Neural cell (in vitro differentiated cells): ENCODE measurements around the gene CD247. TPM values are rescaled to one million over a fixed set of nuclear protein-coding genes. Genes with fewer than 3 reads are reported as not detected.

Source experiments
- H2AFZ ChIP-seq: fragments of 200-600, 300-800 bp; sonication (generic), shearing (Covaris generic); 2 replicates; pipeline ENCODE4 v1.6.0; 2014; ENCODE audit warnings: low read depth, mild to moderate bottlenecking, antibody characterized with exemption, low read length, moderate library complexity
- H3F3A ChIP-seq: fragments of 200-600 bp; shearing (Covaris generic); 2 replicates; pipeline ENCODE4 v1.6.1; 2016; ENCODE audit warnings: mild to moderate bottlenecking, moderate library complexity, mixed read lengths, antibody characterized with exemption, low read length; ENCODE audit not compliant: insufficient read depth, poor library complexity, severe bottlenecking
- H3K27ac ChIP-seq: fragments of 200-600, 300-800 bp; sonication (generic), shearing (Covaris generic); 2 replicates; pipeline ENCODE4 v1.5.1; 2014; ENCODE audit warnings: mild to moderate bottlenecking, low read length, moderate library complexity
- H3K27me3 ChIP-seq: fragments of 300-800, 200-600 bp; sonication (generic), shearing (Covaris generic); 2 replicates; pipeline ENCODE4 v1.6.0; 2014; ENCODE audit warnings: mild to moderate bottlenecking, low read depth, low read length, moderate library complexity; ENCODE audit not compliant: insufficient read depth
- H3K36me3 ChIP-seq: fragments of 300-800, 200-600 bp; sonication (generic), shearing (Covaris generic); 2 replicates; pipeline ENCODE4 v1.5.1; 2014; ENCODE audit warnings: mild to moderate bottlenecking, antibody characterized with exemption, low read length, moderate library complexity; ENCODE audit not compliant: insufficient read depth
- H3K4me2 ChIP-seq: fragments of 300-800, 200-600 bp; sonication (generic), shearing (Covaris generic); 2 replicates; pipeline ENCODE4 v1.6.0; 2014; ENCODE audit warnings: mild to moderate bottlenecking, low read length
- H3K4me3 ChIP-seq: fragments of 300-800, 200-600 bp; sonication (generic), shearing (Covaris generic); 2 replicates; pipeline ENCODE4 v1.5.1; 2014; ENCODE audit warnings: mild to moderate bottlenecking, low read length, moderate library complexity
- H3K79me2 ChIP-seq: fragments of 200-600 bp; shearing (Covaris generic); replicated peaks from 2 replicates; pipeline ENCODE4 v1.6.0; 2014; ENCODE audit warnings: mild to moderate bottlenecking, low read length, moderate library complexity; ENCODE audit not compliant: insufficient read depth
- H3K9ac ChIP-seq: fragments of 300-800, 200-600 bp; sonication (generic), shearing (Covaris generic); 2 replicates; pipeline ENCODE4 v1.6.1; 2016; ENCODE audit warnings: mild to moderate bottlenecking, low read length, mixed read lengths
- H3K9me2 ChIP-seq: fragments of 200-600 bp; shearing (Covaris generic); 2 replicates; pipeline ENCODE4 v1.6.1; 2016; ENCODE audit warnings: mild to moderate bottlenecking, low read length, mixed read lengths; ENCODE audit not compliant: insufficient read depth
- H3K9me3 ChIP-seq: fragments of 200-600, 300-800 bp; sonication (generic), shearing (Covaris generic); 2 replicates; pipeline ENCODE4 v1.6.1; 2016; ENCODE audit warnings: mild to moderate bottlenecking, mixed run types, low read length, moderate library complexity, mixed read lengths
- H4K20me1 ChIP-seq: fragments of 200-600 bp; shearing (Covaris generic); 2 replicates; pipeline ENCODE4 v1.6.1; 2016; ENCODE audit warnings: mild to moderate bottlenecking, mixed run types; ENCODE audit not compliant: insufficient read depth
- CTCF ChIP-seq: fragments of 450-650 bp; IDR thresholded peaks from 2 replicates; pipeline ENCODE4 v1.5.1; 2014; ENCODE audit warnings: antibody characterized with exemption, mild to moderate bottlenecking, moderate library complexity; ENCODE audit not compliant: poor library complexity, severe bottlenecking
- EP300 ChIP-seq: fragments of 450-650 bp; conservative IDR thresholded peaks from 2 replicates; pipeline ENCODE4 v1.6.1; 2014; ENCODE audit warnings: antibody characterized with exemption, mild to moderate bottlenecking, moderate library complexity; ENCODE audit not compliant: poor library complexity, severe bottlenecking
- EZH2 ChIP-seq: fragments of 200-600, 300-800 bp; shearing (Covaris generic), sonication (generic); IDR thresholded peaks from 2 replicates; pipeline ENCODE4 v1.6.1; 2014; ENCODE audit warnings: antibody characterized with exemption, low read length, borderline replicate concordance, mild to moderate bottlenecking; ENCODE audit not compliant: insufficient read depth, poor library complexity, severe bottlenecking
- MXI1 ChIP-seq: fragments of 450-650 bp; conservative IDR thresholded peaks from 2 replicates; pipeline ENCODE4 v1.6.1; 2014; ENCODE audit warnings: antibody characterized with exemption, mild to moderate bottlenecking; ENCODE audit not compliant: poor library complexity, severe bottlenecking
- POLR2AphosphoS5 ChIP-seq: IDR thresholded peaks from 2 replicates; pipeline ENCODE4 v1.6.1; 2012
- RAD21 ChIP-seq: fragments of 450-650 bp; conservative IDR thresholded peaks from 2 replicates; pipeline ENCODE4 v1.6.1; 2014; ENCODE audit warnings: antibody characterized with exemption, mild to moderate bottlenecking, moderate library complexity
- REST ChIP-seq: IDR thresholded peaks from 2 replicates; pipeline ENCODE4 v1.6.1; 2012; ENCODE audit warnings: borderline replicate concordance
- SMC3 ChIP-seq: fragments of 450-650 bp; conservative IDR thresholded peaks from 2 replicates; pipeline ENCODE4 v1.6.1; 2014; ENCODE audit warnings: antibody characterized with exemption, mild to moderate bottlenecking, moderate library complexity; ENCODE audit not compliant: poor library complexity
- TAF1 ChIP-seq: IDR thresholded peaks from 2 replicates; pipeline ENCODE4 v1.6.1; 2012; ENCODE audit warnings: low read depth
- polyA plus RNA-seq: library from polyadenylated mRNA; depleted of rRNA; stranded (reverse); fragments of >200 nt; gene quantifications from 2 replicates; pipeline ENCODE4 v1.2.3, GENCODE V29; 2014

Gene CD247
- polyA plus RNA-seq, 1 donor from 2014 or later: not detected

GRCh38 chr1:167438171-167439138, 79.9 kb downstream of the CD247 start:
- H4K20me1 ChIP-seq: no peaks in the 10 kb centered on the region
- no peak overlapping the region for H3K4me2 ChIP-seq
- TF ChIP-seq TAF1 (no peak), RAD21 (no peak), POLR2AphosphoS5 (no peak), SMC3 (no peak), EZH2 (no peak), CTCF (no peak), EP300 (no peak), REST (no peak), MXI1 (no peak)
- no peaks in the 10 kb centered on the region for H3K9me2 ChIP-seq
- H3K9me3 ChIP-seq: peaks cover 4% of the 10 kb centered on the region
- no peaks in the 10 kb centered on the region for H3K36me3 ChIP-seq
- H3K4me3 ChIP-seq: peak overlapping the region; percentile 70
- no peak overlapping the region for H3K9ac ChIP-seq
- H3K27ac ChIP-seq: no peak overlapping the region
- no peaks in the 10 kb centered on the region for H3F3A ChIP-seq
- H3K27me3 ChIP-seq: peaks cover 9% of the 10 kb centered on the region
- H2AFZ ChIP-seq: no peak overlapping the region
- H3K79me2 ChIP-seq: no peaks in the 10 kb centered on the region

- no peaks in the 10 kb centered on the region for H3K9me2 ChIP-seq
- TF ChIP-seq SMC3: no peak
- no peak for TF ChIP-seq CTCF
- no peak for TF ChIP-seq EP300
- TF ChIP-seq EZH2: no peak
- TF ChIP-seq TAF1: no peak
- no peak for TF ChIP-seq REST
- no peak for TF ChIP-seq RAD21
- no peak for TF ChIP-seq MXI1
- H2AFZ ChIP-seq: no peak overlapping the region
- H3K4me3 ChIP-seq: no peak overlapping the region
- H3K9me3 ChIP-seq: peaks cover 4% of the 10 kb centered on the region
- H3K4me2 ChIP-seq: no peak overlapping the region
- H3K36me3 ChIP-seq: no peaks in the 10 kb centered on the region
- no peaks in the 10 kb centered on the region for H4K20me1 ChIP-seq
- H3K9ac ChIP-seq: no peak overlapping the region
- no peaks in the 10 kb centered on the region for H3F3A ChIP-seq
- no peaks in the 10 kb centered on the region for H3K79me2 ChIP-seq
- H3K27me3 ChIP-seq: peaks cover 9% of the 10 kb centered on the region
- H3K27ac ChIP-seq: no peak overlapping the region
Observed at GRCh38 chr1:167435484-167435883, 82.8 kb downstream of the CD247 start.
